ENCODE measurements around the gene SOX13. TPM values are rescaled to one million over a fixed set of nuclear protein-coding genes. Genes with fewer than 3 reads are reported as not detected.

SOX13 gene
- total and polyA plus RNA-seq, 9 of the 15 experiments (the other 6 are each of a cell fraction or from before 2014, with no cell fraction given), result 0.03 to 0.35 (median 0.06) TPM; not detected in 5

GRCh38 chr1:204177133-204177532 is 104.2 kb downstream of the SOX13 start (continued):
- TF ChIP-seq ATF2 (CRISPR knock-in tag; IDR thresholded peaks at IDR 0.05) (peak; percentile 90; the same call in 1 of the 2 replicates), NFE2 (IDR thresholded peaks at IDR 0.05; ENCODE audit: low read depth) (peak; percentile 51), TARDBP (IDR thresholded peaks at IDR 0.05) (0 out of 2 replicates have a peak, but pooled peaks have one; percentile 34), ZNF583 (CRISPR knock-in tag; IDR thresholded peaks at IDR 0.05) (0 out of 2 replicates have a peak, but pooled peaks have one; percentile 22), ZNF184 (CRISPR knock-in tag; IDR thresholded peaks at IDR 0.05) (no peak), CBFB (CRISPR knock-in tag; IDR thresholded peaks at IDR 0.05) (peak; percentile 66; the same call in 1 of the 2 replicates), ESRRA (IDR thresholded peaks at IDR 0.05; ENCODE audit: borderline replicate concordance, low read depth) (peak; percentile 27; the same call in 1 of the 2 replicates), CXXC5 (CRISPR knock-in tag; IDR thresholded peaks at IDR 0.05) (peak; percentile 76), MNT (conservative IDR thresholded peaks at IDR 0.05) (peak in 1 of 2 experiments; percentile 38; a peak in 2 of 4 replicates), TBL1XR1 (IDR thresholded peaks at IDR 0.05; ENCODE audit: low read length in 2 of 2) (peak in 1 of 2 experiments; percentile 67; a peak in 2 of 4 replicates), TFAP4 (CRISPR knock-in tag; IDR thresholded peaks at IDR 0.05; ENCODE audit: borderline replicate concordance) (peak; percentile 83; the same call in 1 of the 2 replicates), MTA2 (IDR thresholded peaks at IDR 0.05; ENCODE audit: low read depth) (peak; percentile 58), ZNF778 (CRISPR knock-in tag; IDR thresholded peaks at IDR 0.05) (no peak), SMAD4 (CRISPR knock-in tag; conservative IDR thresholded peaks at IDR 0.05) (peak; percentile 83), ERF (CRISPR knock-in tag; IDR thresholded peaks at IDR 0.05) (no peak), ELF4 (CRISPR knock-in tag; IDR thresholded peaks at IDR 0.05) (peak; percentile 83), HMBOX1 (IDR thresholded peaks at IDR 0.05) (peak; percentile 76), TCF3 (CRISPR knock-in tag; IDR thresholded peaks at IDR 0.05) (peak; percentile 97), ZMIZ1 (IDR thresholded peaks at IDR 0.05; ENCODE audit: low read depth in 2 of 2, low read length in 2 of 2) (0 out of 4 replicates have a peak, but pooled peaks of 1 of the 2 experiments have one; percentile 46), SMARCC2 (IDR thresholded peaks at IDR 0.05; ENCODE audit: low read depth) (0 out of 2 replicates have a peak, but pooled peaks have one; percentile 17), KLF16 (IDR thresholded peaks at IDR 0.05) (peak; percentile 93)
